Measurements from ENCODE around the gene MARF1.

DNA sequence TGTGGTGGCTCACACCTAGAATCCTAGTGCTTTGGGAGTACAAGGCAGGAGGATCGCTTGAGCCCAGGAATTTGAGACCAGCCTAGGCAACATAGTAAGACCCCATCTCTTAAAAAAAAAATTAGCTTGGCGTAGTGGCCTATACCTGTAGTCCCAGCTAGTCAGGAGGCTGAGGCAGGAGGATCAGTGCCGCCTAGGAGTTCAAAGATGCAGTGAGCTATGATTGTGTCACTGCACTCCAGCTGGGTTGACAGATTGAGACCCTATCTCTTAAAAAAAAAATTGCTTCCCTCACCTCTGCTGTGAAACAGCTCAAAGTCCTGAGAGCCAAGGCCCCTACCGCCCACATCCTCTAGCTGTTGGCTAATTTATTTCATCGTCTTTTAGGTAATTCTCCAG, 17.2 kb upstream of the MARF1 start:
- TF ChIP-seq CTCF (IDR thresholded peaks at IDR 0.05): no peak
- no peak for TF ChIP-seq POLR2A (IDR thresholded peaks at IDR 0.05)

All from thyroid gland (tissue), 4 donors.